Neural cell (in vitro differentiated cells): Measurements from ENCODE around the gene TBC1D2. TPM values are rescaled to one million over a fixed set of nuclear protein-coding genes. Genes with fewer than 3 reads are reported as not detected.

Source experiments
- H2AFZ ChIP-seq: fragments of 200-600, 300-800 bp; sonication (generic), shearing (Covaris generic); 2 replicates; pipeline ENCODE4 v1.6.0; 2014; ENCODE audit warnings: low read depth, mild to moderate bottlenecking, antibody characterized with exemption, low read length, moderate library complexity
- H3F3A ChIP-seq: fragments of 200-600 bp; shearing (Covaris generic); 2 replicates; pipeline ENCODE4 v1.6.1; 2016; ENCODE audit warnings: mild to moderate bottlenecking, moderate library complexity, mixed read lengths, antibody characterized with exemption, low read length; ENCODE audit not compliant: insufficient read depth, poor library complexity, severe bottlenecking
- H3K27ac ChIP-seq: fragments of 200-600, 300-800 bp; sonication (generic), shearing (Covaris generic); 2 replicates; pipeline ENCODE4 v1.5.1; 2014; ENCODE audit warnings: mild to moderate bottlenecking, low read length, moderate library complexity
- H3K27me3 ChIP-seq: fragments of 300-800, 200-600 bp; sonication (generic), shearing (Covaris generic); 2 replicates; pipeline ENCODE4 v1.6.0; 2014; ENCODE audit warnings: mild to moderate bottlenecking, low read depth, low read length, moderate library complexity; ENCODE audit not compliant: insufficient read depth
- H3K36me3 ChIP-seq: fragments of 300-800, 200-600 bp; sonication (generic), shearing (Covaris generic); 2 replicates; pipeline ENCODE4 v1.5.1; 2014; ENCODE audit warnings: mild to moderate bottlenecking, antibody characterized with exemption, low read length, moderate library complexity; ENCODE audit not compliant: insufficient read depth
- H3K4me2 ChIP-seq: fragments of 300-800, 200-600 bp; sonication (generic), shearing (Covaris generic); 2 replicates; pipeline ENCODE4 v1.6.0; 2014; ENCODE audit warnings: mild to moderate bottlenecking, low read length
- H3K4me3 ChIP-seq: fragments of 300-800, 200-600 bp; sonication (generic), shearing (Covaris generic); 2 replicates; pipeline ENCODE4 v1.5.1; 2014; ENCODE audit warnings: mild to moderate bottlenecking, low read length, moderate library complexity
- H3K79me2 ChIP-seq: fragments of 200-600 bp; shearing (Covaris generic); replicated peaks from 2 replicates; pipeline ENCODE4 v1.6.0; 2014; ENCODE audit warnings: mild to moderate bottlenecking, low read length, moderate library complexity; ENCODE audit not compliant: insufficient read depth
- H3K9ac ChIP-seq: fragments of 300-800, 200-600 bp; sonication (generic), shearing (Covaris generic); 2 replicates; pipeline ENCODE4 v1.6.1; 2016; ENCODE audit warnings: mild to moderate bottlenecking, low read length, mixed read lengths
- H3K9me2 ChIP-seq: fragments of 200-600 bp; shearing (Covaris generic); 2 replicates; pipeline ENCODE4 v1.6.1; 2016; ENCODE audit warnings: mild to moderate bottlenecking, low read length, mixed read lengths; ENCODE audit not compliant: insufficient read depth
- H3K9me3 ChIP-seq: fragments of 200-600, 300-800 bp; sonication (generic), shearing (Covaris generic); 2 replicates; pipeline ENCODE4 v1.6.1; 2016; ENCODE audit warnings: mild to moderate bottlenecking, mixed run types, low read length, moderate library complexity, mixed read lengths
- H4K20me1 ChIP-seq: fragments of 200-600 bp; shearing (Covaris generic); 2 replicates; pipeline ENCODE4 v1.6.1; 2016; ENCODE audit warnings: mild to moderate bottlenecking, mixed run types; ENCODE audit not compliant: insufficient read depth
- EP300 ChIP-seq: fragments of 450-650 bp; conservative IDR thresholded peaks from 2 replicates; pipeline ENCODE4 v1.6.1; 2014; ENCODE audit warnings: antibody characterized with exemption, mild to moderate bottlenecking, moderate library complexity; ENCODE audit not compliant: poor library complexity, severe bottlenecking
- EZH2 ChIP-seq: fragments of 200-600, 300-800 bp; shearing (Covaris generic), sonication (generic); IDR thresholded peaks from 2 replicates; pipeline ENCODE4 v1.6.1; 2014; ENCODE audit warnings: antibody characterized with exemption, low read length, borderline replicate concordance, mild to moderate bottlenecking; ENCODE audit not compliant: insufficient read depth, poor library complexity, severe bottlenecking
- MXI1 ChIP-seq: fragments of 450-650 bp; conservative IDR thresholded peaks from 2 replicates; pipeline ENCODE4 v1.6.1; 2014; ENCODE audit warnings: antibody characterized with exemption, mild to moderate bottlenecking; ENCODE audit not compliant: poor library complexity, severe bottlenecking
- POLR2AphosphoS5 ChIP-seq: IDR thresholded peaks from 2 replicates; pipeline ENCODE4 v1.6.1; 2012
- RAD21 ChIP-seq: fragments of 450-650 bp; conservative IDR thresholded peaks from 2 replicates; pipeline ENCODE4 v1.6.1; 2014; ENCODE audit warnings: antibody characterized with exemption, mild to moderate bottlenecking, moderate library complexity
- REST ChIP-seq: IDR thresholded peaks from 2 replicates; pipeline ENCODE4 v1.6.1; 2012; ENCODE audit warnings: borderline replicate concordance
- SMC3 ChIP-seq: fragments of 450-650 bp; conservative IDR thresholded peaks from 2 replicates; pipeline ENCODE4 v1.6.1; 2014; ENCODE audit warnings: antibody characterized with exemption, mild to moderate bottlenecking, moderate library complexity; ENCODE audit not compliant: poor library complexity
- TAF1 ChIP-seq: IDR thresholded peaks from 2 replicates; pipeline ENCODE4 v1.6.1; 2012; ENCODE audit warnings: low read depth
- polyA plus RNA-seq: library from polyadenylated mRNA; depleted of rRNA; stranded (reverse); fragments of >200 nt; gene quantifications from 2 replicates; pipeline ENCODE4 v1.2.3, GENCODE V29; 2014
- TF ChIP-seq, protein P1 (sequence below): fragments of 450-650 bp; IDR thresholded peaks from 2 replicates; pipeline ENCODE4 v1.5.1; 2014; ENCODE audit warnings: antibody characterized with exemption, mild to moderate bottlenecking, moderate library complexity; ENCODE audit not compliant: poor library complexity, severe bottlenecking

Gene TBC1D2
- polyA plus RNA-seq, 1 donor from 2014 or later = 4.1 TPM

DNA sequence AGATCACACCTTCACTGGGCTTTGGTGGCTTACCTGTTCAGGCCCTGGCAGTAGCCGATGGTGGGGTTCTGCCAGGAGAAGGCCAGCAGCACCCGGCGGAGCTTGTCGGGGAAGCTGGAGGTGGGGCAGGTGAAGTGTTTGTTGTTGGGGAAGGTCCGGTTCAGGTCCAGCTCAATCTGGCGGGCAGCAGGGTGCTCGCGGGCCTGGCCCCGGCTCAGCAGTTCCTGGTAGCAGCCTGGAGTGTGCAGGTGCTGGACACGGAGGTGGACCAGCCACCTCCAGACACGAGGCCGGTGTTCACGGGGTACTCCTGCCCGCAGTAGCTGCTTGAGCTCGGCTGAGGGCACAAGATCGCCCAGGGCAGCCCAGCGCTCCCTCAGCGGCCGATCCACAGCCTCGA is 46.8 kb downstream of the TBC1D2 start:
- H4K20me1 ChIP-seq = no peaks in the 10 kb centered on the region
- H3F3A ChIP-seq = no peaks in the 10 kb centered on the region
- H3K79me2 ChIP-seq = no peaks in the 10 kb centered on the region
- no peak overlapping the region for H3K9ac ChIP-seq
- no peaks in the 10 kb centered on the region for H3K9me3 ChIP-seq
- H3K4me3 ChIP-seq = no peak overlapping the region
- H3K27me3 ChIP-seq = no peaks in the 10 kb centered on the region
- no peaks in the 10 kb centered on the region for H3K9me2 ChIP-seq
- H3K36me3 ChIP-seq = no peaks in the 10 kb centered on the region
- H3K27ac ChIP-seq = no peak overlapping the region
- no peak overlapping the region for H3K4me2 ChIP-seq
- TF ChIP-seq RAD21 (no peak), MXI1 (no peak), SMC3 (no peak), EP300 (no peak), POLR2AphosphoS5 (no peak), TAF1 (no peak), EZH2 (no peak), REST (no peak)
- TF ChIP-seq, protein P1, sequence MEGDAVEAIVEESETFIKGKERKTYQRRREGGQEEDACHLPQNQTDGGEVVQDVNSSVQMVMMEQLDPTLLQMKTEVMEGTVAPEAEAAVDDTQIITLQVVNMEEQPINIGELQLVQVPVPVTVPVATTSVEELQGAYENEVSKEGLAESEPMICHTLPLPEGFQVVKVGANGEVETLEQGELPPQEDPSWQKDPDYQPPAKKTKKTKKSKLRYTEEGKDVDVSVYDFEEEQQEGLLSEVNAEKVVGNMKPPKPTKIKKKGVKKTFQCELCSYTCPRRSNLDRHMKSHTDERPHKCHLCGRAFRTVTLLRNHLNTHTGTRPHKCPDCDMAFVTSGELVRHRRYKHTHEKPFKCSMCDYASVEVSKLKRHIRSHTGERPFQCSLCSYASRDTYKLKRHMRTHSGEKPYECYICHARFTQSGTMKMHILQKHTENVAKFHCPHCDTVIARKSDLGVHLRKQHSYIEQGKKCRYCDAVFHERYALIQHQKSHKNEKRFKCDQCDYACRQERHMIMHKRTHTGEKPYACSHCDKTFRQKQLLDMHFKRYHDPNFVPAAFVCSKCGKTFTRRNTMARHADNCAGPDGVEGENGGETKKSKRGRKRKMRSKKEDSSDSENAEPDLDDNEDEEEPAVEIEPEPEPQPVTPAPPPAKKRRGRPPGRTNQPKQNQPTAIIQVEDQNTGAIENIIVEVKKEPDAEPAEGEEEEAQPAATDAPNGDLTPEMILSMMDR = no peak
- no peak overlapping the region for H2AFZ ChIP-seq

DNA sequence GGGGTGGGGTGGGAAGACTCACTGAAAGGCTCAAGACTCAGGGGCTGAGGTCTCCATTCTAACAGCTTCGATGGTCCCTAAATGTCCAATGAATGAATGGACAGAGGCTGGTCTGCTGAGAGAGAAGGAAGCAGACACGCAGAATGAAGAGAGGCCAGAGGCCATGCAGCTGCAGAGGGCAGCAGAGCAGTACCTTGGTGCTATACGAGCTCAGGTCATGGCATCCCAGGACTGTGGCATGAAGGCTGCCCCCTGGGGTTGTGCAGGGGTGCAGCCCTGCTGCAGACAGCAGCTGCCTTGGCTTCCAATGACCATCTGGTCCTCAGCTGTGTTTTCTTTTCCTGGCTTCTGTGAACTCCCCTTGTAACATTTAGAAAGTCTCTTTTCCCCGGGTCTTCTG is 47.8 kb downstream of the TBC1D2 start:
- Histone ChIP-seq H3K79me2 (no peaks in the 10 kb centered on the region), H3K9me3 (no peaks in the 10 kb centered on the region), H3K4me2 (no peak overlapping the region), H3K36me3 (no peaks in the 10 kb centered on the region), H3K9ac (no peak overlapping the region), H3K4me3 (no peak overlapping the region), H3K27me3 (no peaks in the 10 kb centered on the region), H3K27ac (no peak overlapping the region), H2AFZ (no peak overlapping the region), H3F3A (no peaks in the 10 kb centered on the region), H4K20me1 (no peaks in the 10 kb centered on the region), H3K9me2 (no peaks in the 10 kb centered on the region)
- TF ChIP-seq, protein P1 = no peak
- TF ChIP-seq EZH2 (no peak), TAF1 (no peak), RAD21 (no peak), MXI1 (no peak), REST (no peak), SMC3 (no peak), EP300 (no peak), POLR2AphosphoS5 (no peak)
